GM18858 (cell line): ENCODE measurements around the gene CENPP.
"Not testable (repeated sequence)": the region's sequence is repeated elsewhere in the genome, so short reads cannot be mapped to it uniquely, and the experiment has no call there.

Experiments
- ATAC-seq: cut with Tn5 transposase; IDR thresholded peaks from one replicate; pipeline ENCODE4 v1.9.1; 2021; ENCODE audit not compliant: unreplicated experiment

Gene CENPP

DNA sequence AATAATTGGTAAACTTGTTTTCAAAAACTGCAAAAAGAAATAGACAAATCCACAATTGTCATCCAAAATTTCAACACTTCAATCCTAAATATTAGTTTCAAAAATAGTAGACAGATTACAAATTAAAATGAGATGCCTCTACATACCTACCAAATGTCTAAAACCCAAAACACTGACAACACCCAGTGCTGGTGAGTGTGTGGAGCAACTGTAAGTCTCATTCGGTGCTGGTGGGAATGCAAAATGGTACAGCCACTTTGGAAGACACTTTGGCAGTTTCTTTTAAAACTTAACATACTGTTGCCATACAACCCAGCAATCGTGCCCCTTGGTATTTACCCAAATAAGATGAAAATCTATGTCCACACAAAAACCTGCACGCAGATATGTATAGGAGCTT lies 203.4 kb downstream of the CENPP start:
- ATAC-seq: no peak

DNA sequence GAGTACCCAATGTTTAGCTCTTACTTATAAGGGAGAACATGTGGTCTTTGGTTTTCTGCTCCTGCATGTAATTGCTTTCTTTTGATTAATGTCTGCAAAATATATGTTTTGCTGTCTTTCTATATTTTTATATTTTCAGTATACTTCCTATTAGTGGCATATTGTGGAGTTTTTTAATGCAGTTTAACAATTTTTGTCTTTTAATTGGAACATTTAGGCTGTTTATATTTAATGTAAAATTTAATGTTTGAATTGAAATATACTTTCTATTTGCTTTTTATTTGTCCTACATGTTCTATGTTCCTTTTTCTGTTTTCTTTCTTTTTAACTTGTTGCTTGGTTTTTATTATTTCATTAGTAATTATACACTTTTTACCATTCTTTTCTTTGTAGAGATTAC lies 205.1 kb downstream of the CENPP start:
- ATAC-seq: no peak

DNA sequence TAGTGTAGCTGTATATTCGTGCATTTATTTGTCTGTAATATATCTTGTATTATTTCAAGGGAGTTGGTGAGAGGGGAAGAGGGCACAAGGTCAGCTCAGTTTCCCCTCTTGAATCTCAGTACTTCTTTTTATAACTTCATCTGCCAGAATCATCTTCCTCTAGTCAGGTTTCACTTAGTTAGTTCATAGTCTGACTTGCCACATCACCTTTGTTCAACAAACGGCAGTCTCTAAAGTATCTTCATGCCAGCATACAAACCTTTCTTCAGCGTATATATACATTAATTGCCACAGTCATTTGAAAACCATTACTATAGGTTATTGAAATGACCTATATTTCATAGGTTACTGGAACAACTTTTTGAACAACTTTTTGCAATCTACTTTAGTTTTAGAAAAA lies 208.5 kb downstream of the CENPP start:
- ATAC-seq: peak; percentile 18

DNA sequence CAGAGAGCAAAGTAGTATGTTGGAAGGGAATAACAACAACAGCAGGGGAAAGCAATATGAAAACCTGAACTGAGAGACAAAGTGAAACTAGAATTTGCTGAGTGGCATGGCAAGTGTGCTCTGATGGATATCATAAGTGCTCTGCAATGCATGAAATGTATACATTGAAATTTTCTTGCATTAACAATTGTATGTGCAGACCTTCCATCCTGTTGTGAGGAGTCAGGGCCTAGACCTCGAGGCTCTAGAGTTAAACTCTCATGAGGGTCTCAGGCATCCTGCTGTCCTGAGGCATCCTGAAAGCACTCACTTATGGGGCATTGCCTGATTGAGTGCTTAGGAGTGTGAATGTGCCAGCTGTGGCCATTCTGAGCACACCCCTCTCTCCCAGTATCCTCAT lies 208.9 kb downstream of the CENPP start:
- peak; percentile 49 for ATAC-seq

DNA sequence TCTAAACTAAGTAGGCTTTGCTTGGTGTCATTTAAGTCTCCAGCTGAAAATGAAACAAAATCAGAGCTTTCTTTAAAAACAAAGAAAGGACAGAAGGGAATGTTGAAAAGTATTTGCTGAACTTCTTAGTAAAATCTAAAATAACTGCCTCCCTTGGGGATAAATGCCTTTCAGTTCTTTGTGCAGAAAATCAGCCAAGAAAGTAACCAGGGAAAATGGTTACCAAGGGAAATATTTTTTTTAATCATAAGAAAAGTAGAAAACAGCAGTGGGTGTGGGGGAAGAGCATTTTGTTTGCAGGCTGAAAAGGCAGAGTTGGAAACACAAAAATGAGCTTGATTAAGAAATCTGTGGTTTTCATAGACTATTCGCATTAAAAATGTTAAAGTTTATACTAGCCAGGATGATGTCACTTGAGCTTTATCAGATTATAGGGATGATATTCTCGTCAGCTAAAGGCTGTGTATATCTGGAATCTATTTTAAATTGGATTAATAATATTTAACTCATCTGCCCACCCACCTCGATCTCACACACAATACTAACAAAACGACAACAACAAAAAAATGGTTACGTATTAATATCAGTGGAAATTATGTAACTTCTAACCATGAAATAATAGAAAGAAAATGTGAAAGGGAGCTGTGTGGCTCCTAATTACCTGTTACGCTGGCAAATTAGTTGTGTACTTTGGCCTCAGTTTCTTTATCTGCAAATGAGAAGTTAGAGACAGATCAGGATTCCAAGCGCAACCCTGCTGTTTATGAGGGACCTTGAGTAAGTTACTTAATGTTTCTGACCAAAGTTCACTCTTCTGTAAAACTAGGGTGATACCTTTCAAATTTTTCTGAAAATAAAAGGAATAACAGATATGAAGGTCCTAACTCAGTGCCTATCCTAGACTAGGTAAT lies 210.4 kb downstream of the CENPP start, which contains the start of gene ECM2:
Gene ECM2 (minus strand): TSS at position 51 of the 911 bp plus-strand sequence. CDS start 13,124 bp downstream, outside the sequence.
- no peak for ATAC-seq

DNA sequence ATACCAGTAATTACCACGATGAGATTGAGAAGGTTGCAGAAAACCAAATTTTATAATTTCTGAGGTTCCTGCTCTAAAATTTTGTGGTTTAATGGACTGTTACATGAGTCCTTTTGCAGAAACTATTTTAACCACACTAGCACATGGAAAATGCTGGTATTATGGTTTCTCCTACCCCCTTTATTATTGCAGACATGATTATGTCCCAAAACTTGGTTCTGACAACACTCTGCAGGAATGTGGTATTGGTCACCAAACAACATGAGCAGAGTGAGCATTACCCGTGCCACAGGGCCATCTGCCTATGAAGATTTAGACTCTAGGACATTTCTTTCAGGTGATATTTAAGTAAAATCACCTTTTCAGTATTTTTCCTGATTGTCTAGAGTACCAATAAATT lies 212.8 kb downstream of the CENPP start:
- no peak for ATAC-seq

DNA sequence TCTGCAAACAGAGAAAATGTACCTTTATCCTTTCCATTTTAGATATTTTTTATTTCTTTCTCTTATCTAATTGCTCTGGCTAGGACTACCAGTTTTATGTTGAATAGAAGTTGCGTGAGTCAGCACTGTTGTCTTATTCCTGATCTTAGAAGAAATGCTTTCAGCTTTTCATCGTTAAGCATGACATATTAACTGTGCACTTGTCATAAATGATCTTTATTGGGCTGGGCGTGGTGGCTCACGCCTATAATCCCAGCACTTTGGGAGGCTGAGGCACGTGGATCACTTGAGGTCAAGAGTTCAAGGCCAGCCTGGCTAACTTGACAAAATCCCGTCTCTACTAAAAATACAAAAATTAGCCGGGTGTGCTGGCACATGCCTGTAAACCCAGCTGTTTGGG lies 218.2 kb downstream of the CENPP start:
- no peak for ATAC-seq

DNA sequence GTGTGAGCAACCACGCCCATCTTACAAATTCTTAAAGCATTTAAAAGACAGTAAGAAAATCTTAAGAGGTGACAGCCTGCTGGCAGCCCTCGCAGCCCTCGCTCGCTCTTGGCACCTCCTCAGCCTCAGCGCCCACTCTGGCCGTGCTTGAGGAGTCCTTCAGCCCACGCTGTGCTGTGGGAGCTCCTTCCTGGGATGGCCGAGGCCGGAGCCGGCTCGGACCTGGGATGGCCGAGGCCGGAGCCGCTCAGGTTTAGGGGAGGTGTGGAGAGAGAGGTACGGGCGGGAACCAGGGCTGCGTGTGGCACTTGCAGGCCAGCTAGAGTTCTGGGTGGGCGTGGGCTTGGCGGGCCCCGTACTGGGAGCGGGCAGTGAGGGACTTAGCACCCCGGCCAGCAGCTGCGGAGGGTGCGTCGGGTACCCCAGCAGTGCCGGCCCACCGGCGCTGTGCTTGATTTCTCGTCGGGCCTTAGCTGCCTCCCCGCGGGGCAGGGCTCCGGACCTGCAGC lies 219.3 kb downstream of the CENPP start:
- ATAC-seq: no peak

DNA sequence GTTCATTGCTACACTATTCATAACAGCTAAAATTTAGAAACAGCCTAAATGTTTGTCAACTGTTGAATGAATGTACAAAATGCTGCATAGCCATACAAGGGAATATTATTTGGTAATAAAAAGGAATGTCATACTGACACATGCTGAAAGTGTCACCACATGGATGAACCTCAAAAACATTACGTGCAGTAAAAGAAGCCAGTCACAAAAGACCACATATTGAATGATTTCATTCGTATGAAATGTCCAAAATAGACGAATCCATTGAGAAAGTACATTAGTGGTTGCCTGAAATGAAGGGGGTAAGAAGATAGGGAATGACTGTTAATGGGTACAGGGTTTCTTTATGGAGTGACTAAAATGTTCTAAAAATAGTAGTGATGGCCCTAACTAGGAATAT lies 221.6 kb downstream of the CENPP start:
- ATAC-seq: no peak

DNA sequence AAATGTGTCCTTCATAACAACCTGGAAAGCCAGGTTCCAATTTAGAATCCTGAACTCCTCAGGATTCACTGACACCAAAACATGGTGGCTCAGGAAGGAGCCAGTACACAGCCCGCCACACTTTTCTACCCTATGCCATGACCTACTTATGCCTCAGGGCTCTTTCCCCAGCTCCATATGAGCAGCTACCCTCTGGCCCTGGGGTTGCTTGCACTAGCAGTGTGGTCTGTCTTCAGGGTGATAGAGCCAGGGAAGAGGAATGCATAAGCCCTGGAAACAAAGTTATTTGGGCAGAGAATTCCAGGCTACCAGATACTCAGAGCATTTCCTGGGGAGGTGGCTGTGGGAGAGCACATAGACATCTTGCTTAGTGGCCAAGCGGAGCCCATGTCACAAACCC lies 225.0 kb downstream of the CENPP start:
- no peak for ATAC-seq

DNA sequence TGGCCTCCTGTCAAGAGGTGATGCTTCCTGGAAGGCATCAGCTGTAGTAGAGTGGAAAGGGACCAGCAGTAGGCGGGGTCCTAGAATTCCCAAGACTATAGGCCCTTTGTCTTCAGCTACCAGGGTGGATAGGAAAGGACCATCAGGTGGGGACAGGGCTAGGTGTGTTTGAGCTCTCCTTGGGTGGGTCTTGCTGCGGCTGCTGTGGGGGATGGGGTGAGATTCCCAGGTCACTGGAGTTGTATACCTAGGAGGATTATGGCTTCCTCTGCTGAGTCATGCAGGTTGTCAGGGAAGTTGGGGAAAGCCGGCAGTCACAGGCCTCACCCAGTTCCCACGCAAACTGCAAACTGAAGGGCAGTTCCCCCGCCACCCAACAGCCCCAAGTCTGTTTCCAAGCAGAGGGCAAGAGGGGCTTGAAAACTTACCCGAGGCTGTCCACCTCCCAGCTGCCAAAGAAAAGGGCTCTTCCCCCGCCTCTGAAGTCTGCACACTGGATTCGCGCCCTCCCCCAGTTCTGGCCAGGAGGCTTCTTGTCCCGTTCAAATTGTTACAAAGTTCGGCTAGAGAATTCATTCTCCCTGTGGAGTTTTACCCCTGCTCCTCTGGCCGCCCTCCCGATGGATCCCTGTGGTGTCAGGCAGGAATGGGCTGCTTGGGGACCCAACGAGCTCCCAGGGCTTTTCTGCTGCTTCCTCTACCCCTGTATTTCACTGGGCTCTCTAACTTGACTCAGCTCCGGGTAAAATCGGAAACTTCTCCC lies 233.0 kb downstream of the CENPP start:
- no peak for ATAC-seq

DNA sequence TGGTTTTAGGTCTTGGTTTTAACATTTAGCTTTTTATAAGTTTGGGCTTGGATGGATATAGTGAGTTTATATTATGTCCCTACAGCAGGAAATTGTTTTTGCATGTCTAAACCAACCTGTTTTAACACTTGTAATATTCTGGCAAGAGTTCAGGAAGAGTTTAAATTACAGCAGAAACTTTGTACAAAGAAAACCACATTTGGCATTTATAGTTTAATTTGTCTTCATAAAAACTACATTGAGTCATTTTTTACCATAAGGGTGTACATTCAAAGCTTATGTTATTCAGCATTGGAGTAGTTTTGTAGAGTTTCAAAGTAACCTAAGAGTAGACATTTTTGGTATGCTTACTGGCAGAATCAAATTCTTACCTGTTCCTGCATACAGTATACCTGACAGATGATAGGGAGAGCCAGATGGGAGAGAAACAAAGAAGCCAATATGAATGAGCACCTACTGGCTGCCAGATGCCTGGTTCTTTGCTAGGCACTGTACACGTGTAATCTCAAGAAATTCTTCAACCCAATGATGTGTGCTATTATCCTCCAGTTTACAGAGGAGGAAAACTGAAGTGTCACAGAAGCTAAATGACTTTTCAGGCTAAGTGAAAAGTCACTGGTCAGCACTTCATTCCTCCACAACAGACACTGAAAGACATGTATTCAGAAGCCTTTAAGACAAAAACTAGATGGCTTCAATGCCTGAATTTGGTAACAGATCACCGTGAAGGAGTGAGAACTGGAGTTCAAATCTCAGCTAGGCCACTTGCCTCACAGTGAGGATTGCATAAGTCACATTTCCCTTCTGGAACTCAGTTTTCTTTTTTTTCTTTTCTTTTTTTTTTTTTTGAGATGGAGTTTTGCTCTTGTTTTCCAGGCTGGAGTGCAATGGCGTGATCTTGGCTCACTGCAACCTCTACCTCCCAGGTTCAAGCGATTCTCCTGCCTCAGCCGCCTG lies 235.9 kb downstream of the CENPP start:
- ATAC-seq: no peak

DNA sequence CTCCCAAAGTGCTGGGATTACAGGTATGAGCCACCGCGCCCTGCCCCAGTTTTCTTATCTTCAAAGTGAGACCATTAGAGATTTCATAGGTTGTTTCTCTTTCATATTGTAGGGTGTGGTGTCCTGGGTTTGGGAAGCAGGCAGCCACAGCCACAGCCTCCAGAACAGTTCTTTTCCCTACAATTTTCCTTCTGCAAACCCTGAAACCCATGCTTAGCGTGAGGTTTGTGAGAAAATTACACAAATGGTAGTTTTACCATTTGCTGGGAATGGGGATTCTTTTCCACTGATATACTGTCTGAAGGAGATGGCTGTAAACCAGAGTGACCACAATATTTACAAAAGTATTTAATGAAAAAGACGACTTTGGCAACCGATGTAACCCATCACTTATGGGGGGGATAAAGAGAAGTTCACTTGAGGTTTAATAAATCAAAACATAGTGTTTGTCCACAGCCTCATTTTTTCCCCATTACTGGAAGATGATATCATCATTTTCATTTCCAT lies 236.8 kb downstream of the CENPP start:
- ATAC-seq: no peak

DNA sequence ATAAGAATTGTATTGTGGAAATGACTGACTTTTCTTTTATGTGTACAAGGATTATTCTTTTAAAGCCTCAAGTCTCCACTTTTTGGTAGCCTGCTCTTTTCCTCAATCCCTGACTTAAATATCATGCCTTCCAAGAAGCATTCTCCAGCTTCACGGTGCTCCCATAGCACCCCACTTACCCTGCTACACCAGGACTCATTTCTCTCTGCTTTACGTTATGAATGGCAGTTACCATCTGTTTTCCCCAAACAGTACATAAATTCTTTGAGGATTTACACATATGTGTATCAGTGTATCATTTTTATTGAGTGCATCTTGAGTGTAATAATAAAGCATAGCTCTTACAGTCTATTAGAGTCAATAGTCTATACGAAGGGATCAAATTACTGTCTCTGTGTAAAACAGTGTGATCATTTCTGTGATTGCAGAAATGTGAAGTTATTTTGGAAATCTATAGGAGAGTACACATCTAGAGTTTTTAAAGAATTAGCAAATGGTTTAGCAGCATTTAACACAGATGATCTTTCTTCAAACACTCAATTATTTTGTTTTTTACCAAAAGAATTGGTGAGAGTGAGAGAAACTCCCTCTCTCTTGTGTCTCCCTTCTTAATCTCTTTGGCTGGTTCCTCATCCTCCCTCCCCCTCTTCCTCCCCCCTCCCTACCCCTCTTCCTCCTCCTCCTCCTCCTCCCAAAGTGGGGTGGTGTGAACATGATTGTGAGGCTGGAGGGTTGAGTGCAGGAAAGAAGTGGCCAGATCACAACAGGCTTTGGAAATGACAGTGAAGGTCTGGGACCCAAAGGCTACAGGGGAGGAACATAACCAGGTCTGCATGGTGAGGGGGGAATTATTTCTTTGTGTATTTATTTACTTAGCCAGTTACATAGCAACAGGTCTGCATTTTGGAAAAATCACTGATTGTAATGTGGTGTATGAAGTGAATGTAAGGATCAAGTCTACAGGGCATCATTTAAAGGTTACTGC lies 237.7 kb downstream of the CENPP start:
- no peak for ATAC-seq

DNA sequence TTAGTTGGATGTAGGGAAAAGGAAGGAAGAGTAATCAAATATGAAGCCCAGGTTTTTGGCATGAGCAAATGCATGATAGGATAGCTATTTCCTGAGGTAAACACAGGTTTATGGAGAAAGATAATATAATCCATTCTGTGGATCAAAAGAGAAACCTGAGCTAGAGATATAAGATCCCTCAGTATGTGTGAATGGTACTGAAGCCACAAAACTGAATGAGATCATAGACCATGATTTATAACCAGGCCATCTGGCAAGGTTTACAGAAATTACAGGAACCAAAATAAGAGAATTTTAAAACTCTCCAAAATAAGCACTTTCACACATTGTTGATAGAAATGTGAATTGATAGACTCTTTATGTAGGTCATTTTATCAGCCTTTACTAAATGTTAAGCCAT lies 238.8 kb downstream of the CENPP start:
- no peak for ATAC-seq

DNA sequence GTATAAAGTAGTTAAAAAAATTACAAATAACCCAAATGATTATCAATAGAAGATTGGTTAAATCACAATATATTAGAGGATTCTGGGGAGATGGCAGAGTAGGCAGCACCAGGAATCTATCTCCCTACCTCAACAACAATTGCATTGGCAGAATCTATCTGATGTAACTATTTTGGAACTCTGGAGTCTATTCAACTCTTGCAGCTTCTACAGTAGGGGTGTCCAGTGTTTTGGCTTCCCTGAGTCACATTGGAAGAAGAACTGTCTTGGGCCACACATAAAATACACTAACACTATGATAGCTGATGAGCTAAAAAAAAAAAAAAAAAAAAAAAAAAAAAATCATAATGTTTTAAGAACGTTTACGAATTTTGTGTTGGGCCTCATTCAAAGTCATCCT lies 239.2 kb downstream of the CENPP start:
- ATAC-seq: no peak

DNA sequence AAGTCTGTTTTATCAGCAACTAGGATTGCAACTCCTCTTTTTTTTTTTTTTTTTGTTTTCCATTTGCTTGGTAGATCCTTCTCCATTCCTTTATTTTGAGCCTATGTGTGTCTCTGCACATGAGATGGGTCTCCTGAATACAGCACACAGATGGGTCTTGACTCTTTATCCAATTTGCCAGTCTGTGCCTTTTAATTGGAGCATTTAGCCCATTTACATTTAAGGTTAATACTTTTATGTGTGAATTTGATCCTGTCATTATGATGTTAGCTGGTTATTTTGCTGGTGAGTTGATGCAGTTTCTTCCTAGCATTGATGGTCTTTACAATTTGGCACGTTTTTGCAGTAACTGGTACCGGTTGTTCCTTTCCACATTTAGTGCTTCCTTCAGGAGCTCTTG lies 246.1 kb downstream of the CENPP start:
- ATAC-seq: not testable (repeated sequence)

DNA sequence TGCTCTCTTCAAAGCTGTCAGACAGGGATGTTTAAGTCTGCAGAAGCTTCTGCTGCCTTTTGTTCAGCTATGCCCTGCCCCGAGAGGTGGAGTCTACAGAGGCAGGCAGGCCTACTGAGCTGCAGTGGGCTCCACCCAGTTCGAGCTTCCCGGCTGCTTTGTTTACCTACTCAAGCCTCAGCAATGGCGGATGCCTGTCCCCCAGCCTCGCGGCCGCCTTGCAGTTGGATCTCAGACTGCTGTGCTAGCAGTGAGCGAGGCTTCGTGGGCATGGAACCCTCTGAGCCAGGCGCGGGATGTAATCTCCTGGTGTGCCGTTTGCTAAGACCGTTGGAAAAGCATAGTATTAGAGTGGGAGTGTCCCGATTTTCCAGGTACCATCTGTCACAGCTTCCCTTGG lies 247.9 kb downstream of the CENPP start:
- not testable (repeated sequence) for ATAC-seq

DNA sequence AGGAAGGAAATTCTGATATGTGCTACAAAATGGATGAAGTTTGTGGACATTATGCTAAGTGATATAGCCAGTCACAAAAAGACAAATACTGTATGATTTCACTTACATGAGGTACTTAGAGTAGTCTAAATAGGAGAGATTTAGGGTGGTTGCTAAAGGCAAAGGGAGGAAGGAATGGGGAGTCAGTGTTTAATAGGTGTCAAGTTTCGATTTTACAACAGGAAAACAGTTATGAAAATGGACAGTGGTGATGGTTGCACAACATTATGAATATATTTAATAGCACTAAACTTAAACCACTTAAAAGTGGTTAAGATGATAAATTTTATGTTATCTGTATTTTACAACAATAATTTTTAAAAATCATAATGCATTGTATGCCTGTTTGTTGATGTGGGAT lies 250.4 kb downstream of the CENPP start:
- ATAC-seq: no peak
